Esophagus squamous epithelium (tissue), 5 donors: Measurements from ENCODE around the gene PHF21B. TPM values are rescaled to one million over a fixed set of nuclear protein-coding genes. Genes with fewer than 3 reads are reported as not detected.
"Not testable (repeated sequence)": the region's sequence is repeated elsewhere in the genome, so short reads cannot be mapped to it uniquely, and the experiment has no call there.

ENCODE experiments used
- DNase-seq: peaks from one replicate; lab custom pipeline; 2025; lab: John Stamatoyannopoulos, UW
- H3K27ac ChIP-seq, 4 donors: fragments of 200-600 bp; sonication (generic); one replicate each; pipeline ENCODE4 v1.5.1; 2016 to 2019; ENCODE audit warnings: mild to moderate bottlenecking in 1 of 4
- H3K27me3 ChIP-seq, 4 donors: fragments of 200-600 bp; sonication (generic); 1 replicate in 3 of 4; 2 replicates in 1 of 4; pipeline versions ENCODE4 v1.5.1 to v1.6.0; 2017 to 2021; ENCODE audit warnings: antibody characterized with exemption in 1 of 4
- H3K36me3 ChIP-seq, 3 donors: fragments of 200-600 bp; sonication (generic); one replicate each; pipeline ENCODE4 v1.5.1; 2016 to 2019
- H3K4me1 ChIP-seq, 3 donors: fragments of 200-600 bp; sonication (generic); one replicate each; pipeline ENCODE4 v1.5.1; 2017 to 2019
- H3K4me3 ChIP-seq, 4 donors: fragments of 200-600 bp; sonication (generic); 1 replicate in 3 of 4; 2 replicates in 1 of 4; pipeline ENCODE4 v1.5.1; 2016 to 2019; ENCODE audit warnings: mild to moderate bottlenecking in 2 of 4, moderate library complexity in 1 of 4
- H3K9me3 ChIP-seq, 3 donors: fragments of 200-600 bp; sonication (generic); one replicate each; pipeline ENCODE4 v1.5.1; 2016 to 2019
- CTCF ChIP-seq, 6 experiments: fragments of 450-650 bp in 4 of 6; fragments of 200-600 bp in 2 of 6; sonication (generic) in 2 of 6; IDR thresholded peaks; one replicate each; pipeline ENCODE4 v1.5.1; 2016 to 2019; ENCODE audit warnings: antibody characterized with exemption in 6 of 6, mild to moderate bottlenecking in 4 of 6, moderate library complexity in 4 of 6
- POLR2A ChIP-seq, 4 donors: fragments of 450-650 bp; IDR thresholded peaks; one replicate each; pipeline ENCODE4 v1.6.1; 2017; ENCODE audit warnings: antibody characterized with exemption in 4 of 4, mild to moderate bottlenecking in 4 of 4, moderate library complexity in 3 of 4
- WGBS, 2 donors: methylation state at CpG; one replicate each; pipeline ENCODE4 v1.1.5; 2018; 5-methylcytosine and 5-hydroxymethylcytosine counted together
- intact Hi-C: fragments of 100-400 bp; cut with DNase I; formaldehyde crosslinking; loops from one replicate; pipeline ENCODE4 v1.15.0; 2022
- total RNA-seq, 4 donors: library from RNA; depleted of rRNA; stranded (reverse); fragments of >200 nt; gene quantifications; one replicate each; pipeline ENCODE4 v1.1.0, GENCODE V29; 2016
- donor health status: DM: yes; HTN: yes; CAD: no.

Gene PHF21B
- total RNA-seq, 4 donors from 2014 or later: 0.04 to 0.19 TPM; not detected in 2

GRCh38 chr22:44968736-44969135 is 41.1 kb downstream of the PHF21B start:
- intact Hi-C loops: no loop called here
- Histone ChIP-seq H3K27ac (no peak overlapping the region), H3K27me3 (peaks cover 0 to 23% (median 0%) of the 10 kb centered on the region in 4 donors), H3K4me3 (no peak overlapping the region), H3K9me3 (no peaks in the 10 kb centered on the region), H3K4me1 (no peaks in the 10 kb centered on the region), H3K36me3 (no peaks in the 10 kb centered on the region)
- 46 to 78% methylated on average over 3 to 7 of the region's 7 CpGs for WGBS, 2 donors
- TF ChIP-seq POLR2A (IDR thresholded peaks at IDR 0.05) (no peak), CTCF (IDR thresholded peaks at IDR 0.05) (no peak)
- no peak for DNase-seq

GRCh38 chr22:44965171-44965570 is 44.6 kb downstream of the PHF21B start:
- H3K4me1 ChIP-seq: no peaks in the 10 kb centered on the region
- TF ChIP-seq POLR2A (IDR thresholded peaks at IDR 0.05) (no peak), CTCF (IDR thresholded peaks at IDR 0.05) (no peak)
- intact Hi-C loops: no loop called here
- H3K27me3 ChIP-seq: peaks cover 0 to 22% (median 0%) of the 10 kb centered on the region in 4 donors
- DNase-seq: no peak
- H3K27ac ChIP-seq: no peak overlapping the region
- no peak overlapping the region for H3K4me3 ChIP-seq
- no peaks in the 10 kb centered on the region for H3K36me3 ChIP-seq
- no peaks in the 10 kb centered on the region for H3K9me3 ChIP-seq
- WGBS, 2 donors: 50 to 82% methylated on average over 3 to 6 of the region's 6 CpGs

- WGBS, 2 donors: 74 to 76% methylated on average over 5 to 6 of the region's 6 CpGs
- TF ChIP-seq CTCF (IDR thresholded peaks at IDR 0.05): no peak
- TF ChIP-seq POLR2A (IDR thresholded peaks at IDR 0.05): no peak
- no peak for DNase-seq
- intact Hi-C loops: no loop called here
- Histone ChIP-seq H3K4me1 (no peaks in the 10 kb centered on the region), H3K27ac (no peak overlapping the region), H3K27me3 (peaks cover 0 to 20% (median 0%) of the 10 kb centered on the region in 4 donors), H3K9me3 (no peaks in the 10 kb centered on the region), H3K4me3 (no peak overlapping the region), H3K36me3 (no peaks in the 10 kb centered on the region)
Measured at GRCh38 chr22:44964722-44965078, 45.1 kb downstream of the PHF21B start.

- H3K27ac ChIP-seq: no peak overlapping the region
- H3K4me1 ChIP-seq: no peaks in the 10 kb centered on the region
- DNase-seq: no peak
- H3K36me3 ChIP-seq: no peaks in the 10 kb centered on the region
- TF ChIP-seq POLR2A (IDR thresholded peaks at IDR 0.05) (no peak), CTCF (IDR thresholded peaks at IDR 0.05) (no peak)
- no peaks in the 10 kb centered on the region for H3K9me3 ChIP-seq
- WGBS, 2 donors: 72 to 74% methylated on average over 19 to 20 of the region's 20 CpGs
- H3K27me3 ChIP-seq: peaks cover 0 to 20% (median 0%) of the 10 kb centered on the region in 4 donors
- intact Hi-C loops: no loop called here
- H3K4me3 ChIP-seq: no peak overlapping the region
Measured at GRCh38 chr22:44963832-44964721, 45.7 kb downstream of the PHF21B start.

GRCh38 chr22:44962741-44963454 is 46.9 kb downstream of the PHF21B start:
- Histone ChIP-seq H3K36me3 (no peaks in the 10 kb centered on the region), H3K27ac (no peak overlapping the region), H3K4me3 (no peak overlapping the region), H3K27me3 (peaks cover 0 to 20% (median 0%) of the 10 kb centered on the region in 4 donors), H3K4me1 (no peaks in the 10 kb centered on the region), H3K9me3 (no peaks in the 10 kb centered on the region)
- intact Hi-C loops: no loop called here
- no peak for DNase-seq
- TF ChIP-seq CTCF (IDR thresholded peaks at IDR 0.05) (no peak), POLR2A (IDR thresholded peaks at IDR 0.05) (no peak)
- 61 to 73% methylated on average over 9 to 14 of the region's 18 CpGs for WGBS, 2 donors

GRCh38 chr22:44961682-44962081 is 48.1 kb downstream of the PHF21B start:
- H3K36me3 ChIP-seq, H3K9me3 ChIP-seq, H3K4me1 ChIP-seq, DNase-seq, H3K4me3 ChIP-seq, H3K27ac ChIP-seq, intact Hi-C loops: not testable (repeated sequence)
- 88 to 99% methylated on average over 7 of the region's 7 CpGs for WGBS, 2 donors
- H3K27me3 ChIP-seq: peaks cover 0 to 25% (median 0%) of the 10 kb centered on the region in 4 donors
